Activated CD8-positive, alpha-beta memory T cell treated with anti-CD3 and anti-CD28 coated beads for 48 hours (primary cell): ENCODE data around the gene PTGIS.
A peak's percentile ranks its signal among the peaks of the same experiment; 100 is the strongest.
"Not testable (repeated sequence)": the region's sequence is repeated elsewhere in the genome, so short reads cannot be mapped to it uniquely, and the experiment has no call there.

Experiments
- DNase-seq, 3 experiments: peaks; one replicate each; pipeline ENCODE4 v3.0.0-alpha.2; 2020; ENCODE audit warnings: low read depth in 2 of 3, low spot score in 2 of 3

The PTGIS gene

GRCh38 chr20:49567421-49568277 is at the start of gene PTGIS:
Gene PTGIS (minus strand): TSS chr20:49568137. CDS start chr20:49568116, 21 bp downstream.
- DNase-seq, result no peak

- not testable (repeated sequence) for DNase-seq
Measured at GRCh38 chr20:49617394-49617793, 49.5 kb upstream of the PTGIS start.

- no peak for DNase-seq
Measured at GRCh38 chr20:49616154-49617007, 48.4 kb upstream of the PTGIS start.

GRCh38 chr20:49615401-49616153 is 47.6 kb upstream of the PTGIS start:
- DNase-seq, result no peak

- not testable (repeated sequence) for DNase-seq
Measured at GRCh38 chr20:49615051-49615400, 47.1 kb upstream of the PTGIS start.

- no peak for DNase-seq
Measured at GRCh38 chr20:49614338-49615050, 46.6 kb upstream of the PTGIS start.

GRCh38 chr20:49612127-49612738 is 44.3 kb upstream of the PTGIS start:
- no peak for DNase-seq

- DNase-seq, result not testable (repeated sequence)
Measured at GRCh38 chr20:49611539-49612126, 43.7 kb upstream of the PTGIS start.

- peak in 2 of 3 experiments; percentile 68 to 77 for DNase-seq
Measured at GRCh38 chr20:49610691-49611538, 43.0 kb upstream of the PTGIS start.

- peak in 2 of 3 experiments; percentile 62 to 76 for DNase-seq
Measured at GRCh38 chr20:49608752-49609670, 41.1 kb upstream of the PTGIS start.

GRCh38 chr20:49607568-49607967 is 39.6 kb upstream of the PTGIS start:
- no peak for DNase-seq

- DNase-seq, result no peak
Measured at GRCh38 chr20:49603209-49603627, 35.3 kb upstream of the PTGIS start.

- no peak for DNase-seq
Measured at GRCh38 chr20:49602345-49603208, 34.6 kb upstream of the PTGIS start.

GRCh38 chr20:49601153-49601924 is 33.4 kb upstream of the PTGIS start:
- no peak for DNase-seq

GRCh38 chr20:49599746-49600113 is 31.8 kb upstream of the PTGIS start:
- no peak for DNase-seq

GRCh38 chr20:49597825-49598395 is 30.0 kb upstream of the PTGIS start:
- no peak for DNase-seq
